Neural cell (in vitro differentiated cells): ENCODE data around the gene DOK6.

Experiments
- CTCF ChIP-seq: fragments of 450-650 bp; IDR thresholded peaks from 2 replicates; pipeline ENCODE4 v1.5.1; 2014; ENCODE audit warnings: antibody characterized with exemption, mild to moderate bottlenecking, moderate library complexity; ENCODE audit not compliant: poor library complexity, severe bottlenecking
- EZH2 ChIP-seq: fragments of 200-600, 300-800 bp; shearing (Covaris generic), sonication (generic); IDR thresholded peaks from 2 replicates; pipeline ENCODE4 v1.6.1; 2014; ENCODE audit warnings: antibody characterized with exemption, low read length, borderline replicate concordance, mild to moderate bottlenecking; ENCODE audit not compliant: insufficient read depth, poor library complexity, severe bottlenecking

GRCh38 chr18:69529151-69529550, 128.5 kb downstream of the DOK6 start:
- TF ChIP-seq CTCF (no peak), EZH2 (no peak)
